ENCODE measurements around the gene PSMB8.
"Not testable (repeated sequence)": the region's sequence is repeated elsewhere in the genome, so short reads cannot be mapped to it uniquely, and the experiment has no call there.

The PSMB8 gene

GRCh38 chr6:32836873-32837272 lies 7.0 kb downstream of the PSMB8 start:
- no peak for DNase-seq (ENCODE audit: low spot score)

- DNase-seq (ENCODE audit: low spot score) = no peak
These were observed 8.5 kb downstream of the PSMB8 start for GRCh38 chr6:32835167-32835893.

DNA sequence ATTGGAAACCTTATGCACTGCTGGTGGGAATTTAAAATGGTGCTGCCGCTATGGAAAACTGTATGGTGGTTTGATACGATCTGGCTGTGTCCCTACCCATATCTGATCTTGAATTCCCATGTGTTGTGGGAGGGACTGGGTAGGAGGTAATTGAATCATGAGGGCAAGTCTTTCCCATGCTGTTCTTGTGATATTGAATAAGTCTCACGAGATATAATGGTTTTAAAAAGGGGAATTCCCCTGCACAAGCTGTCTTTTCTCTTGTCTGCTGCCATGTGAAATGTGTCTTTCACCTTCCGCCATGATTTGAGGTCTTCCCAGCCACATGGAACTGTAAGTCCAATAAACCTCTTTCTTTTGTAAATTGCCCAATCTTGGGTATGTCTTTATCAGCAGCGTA lies 10.2 kb downstream of the PSMB8 start:
- no peak for DNase-seq (ENCODE audit: low spot score)

DNA sequence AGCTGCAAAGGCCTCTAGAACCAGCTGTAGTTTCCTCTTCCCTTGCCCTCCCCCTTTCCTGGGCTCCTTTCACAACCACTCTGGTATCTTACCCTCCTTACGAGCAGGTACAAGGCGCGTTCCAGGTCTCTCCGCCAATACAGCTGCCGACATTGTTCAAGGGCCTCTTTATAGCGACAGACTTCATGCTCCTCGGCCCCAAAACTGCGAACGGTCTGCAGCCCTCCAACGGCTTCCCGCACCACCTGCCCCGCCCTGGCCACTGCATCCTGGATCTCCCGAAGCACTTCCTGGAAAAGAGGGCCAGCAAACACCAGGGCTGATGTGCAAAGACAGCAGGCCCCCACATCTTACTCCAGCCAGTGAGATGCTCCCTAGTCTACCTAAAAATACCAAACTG lies 11.3 kb downstream of the PSMB8 start:
- no peak for DNase-seq (ENCODE audit: low spot score)

- no peak for DNase-seq (ENCODE audit: low spot score)
These were observed 12.9 kb downstream of the PSMB8 start for GRCh38 chr6:32830936-32831335.

DNA sequence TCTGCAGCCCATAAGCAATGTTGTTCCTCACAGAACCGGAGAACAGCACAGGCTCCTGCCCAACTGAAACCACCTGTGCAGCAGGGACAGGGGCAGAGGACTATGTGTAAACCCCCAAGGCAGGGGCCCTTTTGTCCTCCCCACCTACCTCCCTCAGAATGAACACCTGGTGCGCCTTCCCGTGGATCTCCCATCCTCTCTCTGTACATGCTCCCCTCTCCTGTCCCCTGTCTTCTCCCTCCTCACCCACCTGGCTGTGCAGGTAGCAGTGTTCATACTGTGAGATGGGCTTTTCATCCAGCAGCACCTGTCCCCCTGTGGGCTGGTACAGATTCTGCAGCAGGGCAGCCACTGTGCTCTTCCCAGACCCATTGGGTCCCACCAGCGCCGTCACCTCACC lies 13.8 kb downstream of the PSMB8 start:
- DNase-seq (ENCODE audit: low spot score) = no peak

DNA sequence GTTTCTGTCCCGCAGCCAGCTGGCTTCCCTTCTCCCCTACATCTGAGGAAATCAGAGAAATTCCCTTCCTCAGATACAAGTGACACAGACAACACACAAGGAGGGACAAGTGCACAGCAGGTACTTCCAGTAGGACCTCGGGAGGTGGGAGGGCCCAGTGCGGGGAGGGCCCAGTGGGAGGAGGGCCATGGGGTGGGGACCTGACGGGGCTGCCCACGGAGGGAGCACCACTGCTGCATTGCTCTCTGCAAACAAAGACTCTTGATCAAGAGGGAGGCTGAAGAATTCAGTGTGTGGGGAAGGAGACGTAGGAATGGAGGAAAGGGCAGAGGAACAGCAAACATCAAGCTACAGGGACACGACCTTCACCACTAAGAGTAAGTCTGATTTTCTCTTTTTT lies 14.4 kb downstream of the PSMB8 start:
- DNase-seq (ENCODE audit: low spot score) = no peak

DNA sequence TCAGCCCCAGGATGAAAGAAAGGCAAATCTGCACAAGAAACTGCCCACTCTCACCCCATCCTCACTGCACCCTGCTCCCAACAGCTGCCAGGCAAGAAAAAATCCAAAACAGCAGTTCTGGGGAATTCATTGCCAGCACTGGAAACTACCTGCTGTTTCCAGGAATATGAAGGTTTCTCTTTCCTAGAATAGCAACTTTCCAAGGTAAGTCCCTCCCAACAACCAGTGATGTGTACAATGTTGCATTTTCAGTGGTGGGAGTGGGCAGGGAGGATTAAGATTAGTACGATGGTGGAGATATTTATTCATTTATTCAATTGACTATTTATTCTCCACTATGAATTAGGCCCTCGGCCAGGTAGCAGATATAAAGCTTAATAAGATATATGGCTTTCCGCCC lies 16.8 kb downstream of the PSMB8 start:
- DNase-seq (ENCODE audit: low spot score) = no peak

- no peak for DNase-seq (ENCODE audit: low spot score)
These were observed 17.9 kb downstream of the PSMB8 start for GRCh38 chr6:32825966-32826365.

DNA sequence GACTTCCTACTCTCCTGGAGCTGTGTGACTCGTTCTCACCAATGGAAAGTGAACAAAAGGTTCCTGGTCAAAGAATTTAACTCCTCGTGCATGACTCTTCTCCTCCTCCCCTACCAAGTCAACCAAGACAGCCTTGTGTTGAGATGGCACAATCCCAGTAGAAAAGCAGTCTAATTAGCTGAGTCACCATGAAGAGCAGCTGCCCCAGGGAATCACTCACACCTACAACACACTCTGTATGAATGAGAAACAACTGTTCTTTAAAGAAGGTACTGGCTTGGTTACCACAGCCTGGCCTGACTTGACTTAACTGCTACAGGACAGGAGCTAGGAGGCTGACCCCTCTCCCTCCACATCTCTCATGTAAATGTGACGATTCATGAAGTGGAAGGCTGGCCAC lies 24.1 kb downstream of the PSMB8 start:
- no peak for DNase-seq (ENCODE audit: low spot score)

DNA sequence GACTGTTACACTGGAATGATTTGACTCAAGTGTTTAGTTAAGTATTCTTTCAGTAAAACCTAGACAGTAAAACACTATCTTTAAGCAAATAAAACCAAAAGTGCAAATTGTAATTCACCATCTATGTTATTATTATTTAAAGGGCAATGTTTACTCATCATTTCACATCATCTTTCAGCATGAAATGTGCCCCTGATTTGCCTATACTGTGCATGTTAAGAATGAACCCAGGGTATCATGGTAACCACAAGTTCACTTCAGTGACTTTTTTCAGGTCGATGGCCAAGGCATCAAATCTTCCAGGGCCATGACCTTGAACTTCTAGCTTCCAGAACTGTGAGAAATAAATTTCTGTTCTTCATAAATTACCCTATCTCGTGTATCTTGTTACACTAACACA lies 25.0 kb downstream of the PSMB8 start:
- no peak for DNase-seq (ENCODE audit: low spot score)

GRCh38 chr6:32816746-32817204 lies 27.1 kb downstream of the PSMB8 start, which contains the start of gene HLA-DOB:
Gene HLA-DOB, minus strand, starts transcription at chr6:32817002. Its CDS starts 51 bp downstream, at chr6:32816951.
- DNase-seq (ENCODE audit: low spot score) = peak; percentile 25

GRCh38 chr6:32815996-32816395 lies 27.9 kb downstream of the PSMB8 start:
- DNase-seq (ENCODE audit: low spot score) = no peak

DNA sequence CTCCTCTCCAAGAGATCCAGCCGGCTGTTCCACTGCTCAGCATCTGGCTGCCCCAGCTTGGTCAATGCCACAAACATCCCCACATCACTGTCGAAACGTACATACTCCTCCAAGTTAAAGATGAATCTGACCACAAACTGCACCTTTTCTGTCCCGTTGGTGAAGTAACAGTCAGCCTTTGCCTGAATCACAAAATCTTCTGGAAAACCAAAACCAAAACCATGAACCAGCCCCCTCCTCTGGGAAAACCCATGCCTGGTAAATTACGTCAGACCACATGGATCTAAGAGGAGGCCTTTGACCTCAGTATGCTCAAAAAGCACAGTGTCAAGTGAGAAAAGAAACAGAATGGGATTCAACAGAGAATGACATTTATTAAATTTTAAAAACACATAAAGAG lies 28.7 kb downstream of the PSMB8 start:
- no peak for DNase-seq (ENCODE audit: low spot score)

GRCh38 chr6:32814145-32814544 lies 29.7 kb downstream of the PSMB8 start:
- no peak for DNase-seq (ENCODE audit: low spot score)

DNA sequence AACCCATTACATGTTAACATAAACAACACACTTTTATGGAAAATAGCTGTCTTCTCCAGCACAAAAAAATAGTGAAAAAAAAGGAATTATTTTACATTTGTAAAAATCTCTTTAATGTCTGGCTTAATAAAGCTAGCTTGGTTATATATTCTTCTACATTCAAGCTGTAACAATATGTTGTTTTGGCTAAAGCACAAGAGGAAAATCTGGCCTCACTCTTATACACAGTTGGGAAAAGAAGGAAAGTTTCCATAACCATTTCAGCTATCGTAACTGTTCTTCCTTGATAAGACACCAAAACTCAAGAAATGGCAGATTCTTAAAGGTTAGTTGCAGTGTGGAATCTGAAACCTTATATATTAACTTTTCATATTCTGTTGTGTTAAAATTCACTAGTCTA lies 34.7 kb downstream of the PSMB8 start:
- no peak for DNase-seq (ENCODE audit: low spot score)

DNA sequence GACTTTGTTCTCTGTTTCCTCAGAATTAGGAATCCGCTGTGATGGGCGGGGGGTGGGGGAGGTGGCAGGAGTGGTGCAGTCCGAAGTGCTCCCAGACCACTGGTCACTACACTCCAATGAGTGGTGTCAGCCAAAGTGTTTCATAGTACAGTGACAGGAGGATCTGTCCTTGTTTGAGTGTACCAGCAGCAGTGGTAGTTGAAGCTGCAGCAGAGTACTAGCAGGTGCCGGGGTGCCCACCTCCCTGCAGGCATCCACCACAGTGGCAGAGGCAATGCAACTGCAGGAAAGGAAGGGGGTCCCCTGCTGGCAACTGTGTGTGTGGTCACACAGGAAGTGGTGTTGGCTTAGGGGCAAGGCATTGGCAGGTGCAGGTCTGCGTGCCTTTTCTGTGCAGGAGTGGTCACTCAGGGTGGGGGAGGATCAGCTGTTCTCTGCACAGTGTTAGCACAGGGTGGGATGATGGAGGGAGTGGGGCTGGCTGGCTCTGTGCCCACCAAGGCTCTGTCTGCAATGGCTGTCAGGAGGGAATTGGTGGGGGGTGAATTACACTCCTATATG lies 36.7 kb downstream of the PSMB8 start:
- no peak for DNase-seq (ENCODE audit: low spot score)

GRCh38 chr6:32805404-32805803 lies 38.4 kb downstream of the PSMB8 start:
- DNase-seq (ENCODE audit: low spot score) = not testable (repeated sequence)

DNA sequence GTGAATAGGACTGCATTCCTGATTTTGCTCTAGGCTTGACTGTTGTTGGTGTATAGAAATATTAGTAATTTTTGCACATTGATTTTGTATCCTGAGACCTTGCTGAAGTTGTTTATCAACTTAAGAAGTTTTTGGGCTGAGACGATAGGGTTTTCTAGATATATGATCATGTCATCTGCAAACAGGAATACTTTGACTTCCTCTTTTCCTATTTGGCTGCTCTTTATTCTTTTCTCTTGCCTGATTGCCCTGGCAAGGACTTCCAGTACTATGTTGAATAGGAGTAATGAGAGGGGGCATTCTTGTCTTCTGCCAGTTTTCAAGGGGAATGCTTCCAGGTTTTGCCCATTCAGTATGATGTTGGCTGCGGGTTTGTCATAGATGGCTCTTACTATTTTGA lies 40.4 kb downstream of the PSMB8 start:
- DNase-seq (ENCODE audit: low spot score) = no peak

DNA sequence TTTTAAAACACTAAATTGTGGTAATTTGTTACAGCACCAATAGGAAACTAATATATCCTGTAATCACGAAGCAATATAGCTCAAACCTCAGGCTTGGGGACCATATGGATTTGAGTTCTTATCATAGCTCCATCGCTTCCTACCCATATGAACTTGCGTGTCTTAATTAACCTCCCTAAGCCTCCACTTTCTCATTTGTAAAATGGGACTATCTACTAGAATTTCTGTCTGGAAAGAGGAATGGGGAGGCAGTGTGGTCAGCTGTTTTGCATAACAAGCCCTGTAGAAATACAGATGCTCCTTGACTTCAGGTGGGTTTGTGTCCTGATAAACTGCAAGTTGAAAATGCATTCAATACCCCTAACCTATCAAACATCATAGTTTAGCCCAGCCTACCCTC lies 44.1 kb downstream of the PSMB8 start:
- DNase-seq (ENCODE audit: low spot score) = no peak

- no peak for DNase-seq (ENCODE audit: low spot score)
These were observed 44.7 kb downstream of the PSMB8 start for GRCh38 chr6:32799168-32799567.

GRCh38 chr6:32796848-32797776 lies 46.7 kb downstream of the PSMB8 start:
- peak; percentile 80 for DNase-seq (ENCODE audit: low spot score)

DNA sequence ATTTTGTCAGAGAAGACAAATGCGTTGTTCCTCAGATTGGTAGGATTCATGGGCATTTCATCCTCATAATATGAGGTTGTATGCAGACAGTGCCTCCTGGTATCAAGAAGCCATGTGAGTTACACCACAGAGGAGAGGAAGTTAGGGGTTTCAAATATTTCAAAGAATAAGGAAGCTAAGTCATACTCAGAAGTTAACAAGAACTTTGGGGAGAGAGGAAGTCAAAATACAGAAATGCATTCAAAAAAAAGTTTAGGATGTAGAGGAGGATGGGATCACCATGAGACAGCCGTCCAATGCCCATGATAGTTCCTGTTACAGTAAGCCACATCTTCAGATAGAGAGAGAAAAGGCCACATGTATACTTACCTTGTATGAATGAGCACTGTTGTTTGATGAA lies 49.3 kb downstream of the PSMB8 start:
- DNase-seq (ENCODE audit: low spot score) = no peak
